ENCODE data around the gene HPS4. TPM values are rescaled to one million over a fixed set of nuclear protein-coding genes. Genes with fewer than 3 reads are reported as not detected.

The HPS4 gene
- total RNA-seq, 1 experiment from 2014 or later: 35.4 TPM

GRCh38 chr22:26414347-26414746 lies 69.2 kb downstream of the HPS4 start:
- Histone ChIP-seq H3K79me2 (ENCODE audit: insufficient read depth, low read length) (no peaks in the 10 kb centered on the region), H4K20me1 (ENCODE audit: insufficient read depth) (no peaks in the 10 kb centered on the region), H3K27ac (ENCODE audit: low read depth, low read length) (no peak overlapping the region), H3K9me3 (ENCODE audit: control insufficient read depth in 1 of 2, insufficient read depth in 1 of 2, low read depth in 1 of 2, low read length in 2 of 2) (peaks cover 0 to 4% of the 10 kb centered on the region in 2 experiments; a peak in 1 of 4 replicates), H3K9ac (ENCODE audit: low read length) (no peak overlapping the region), H3K4me1 (ENCODE audit: control insufficient read depth in 1 of 2, insufficient read depth in 2 of 2, low read length in 2 of 2) (peaks cover 11 to 14% of the 10 kb centered on the region in 2 experiments), H3K27me3 (ENCODE audit: insufficient read depth, low read length) (peaks cover 70% of the 10 kb centered on the region), H2AFZ (ENCODE audit: low read depth, low read length, poor library complexity, severe bottlenecking) (no peak overlapping the region), H3K36me3 (ENCODE audit: control insufficient read depth in 1 of 2, insufficient read depth in 2 of 2, low read length in 2 of 2) (no peaks in the 10 kb centered on the region), H3K9me2 (ENCODE audit: insufficient read depth) (no peaks in the 10 kb centered on the region), H3K4me3 (replicated peaks in 1 of 2; ENCODE audit: low read depth in 1 of 2, low read length in 2 of 2) (no peak overlapping the region), H3K4me2 (ENCODE audit: low read length) (no peak overlapping the region)
- DNase-seq (ENCODE audit: low read depth, low spot score) (no peak), ATAC-seq (no peak)
- CTCF ChIA-PET: no interaction called here
- POLR2A ChIA-PET: no interaction called here
- intact Hi-C loops (cut with micrococcal nuclease): no loop called here
- RAD21 ChIA-PET (ENCODE audit: low non-redundant PET in 1 of 2, low total read pairs in 2 of 2, uncharacterized antibody in 2 of 2, unreplicated experiment in 2 of 2): no interaction called here
- no TSS peak for BruUV-seq (replicated peaks)
- TF ChIP-seq ZFX (IDR thresholded peaks at IDR 0.05) (no peak), ZNF274 (IDR thresholded peaks at IDR 0.05; ENCODE audit: low read depth, low read length) (no peak), EGR1 (IDR thresholded peaks at IDR 0.05; ENCODE audit: low read depth) (no peak), TCF7L2 (IDR thresholded peaks at IDR 0.05; ENCODE audit: borderline replicate concordance, extremely low read depth, insufficient read depth, insufficient read length) (no peak), POLR2AphosphoS5 (IDR thresholded peaks at IDR 0.05; ENCODE audit: low read depth, low read length) (no peak), SP1 (IDR thresholded peaks at IDR 0.05; ENCODE audit: low read depth) (no peak), FOSL1 (IDR thresholded peaks at IDR 0.05; ENCODE audit: low read depth) (no peak), YY1 (IDR thresholded peaks at IDR 0.05; ENCODE audit: extremely low read depth, insufficient replicate concordance, low read depth, low read length) (no peak), CEBPB (IDR thresholded peaks at IDR 0.05; ENCODE audit: low read depth) (no peak), MAX (IDR thresholded peaks at IDR 0.05) (no peak), JUND (IDR thresholded peaks at IDR 0.05) (no peak), EZH2 (IDR thresholded peaks at IDR 0.05) (no peak), ZBTB33 (IDR thresholded peaks at IDR 0.05; ENCODE audit: extremely low read depth, insufficient replicate concordance, low read length) (no peak), ATF3 (IDR thresholded peaks at IDR 0.05) (no peak), ELF1 (IDR thresholded peaks at IDR 0.05; ENCODE audit: borderline replicate concordance, low read depth) (no peak), EZH2phosphoT487 (IDR thresholded peaks at IDR 0.05; ENCODE audit: borderline replicate concordance) (no peak)
